NCI-H1105 (cell line): ENCODE data around the gene SPDYE8.
"Not testable (repeated sequence)": the region's sequence is repeated elsewhere in the genome, so short reads cannot be mapped to it uniquely, and the experiment has no call there.

Source experiments
- DNase-seq: peaks from one replicate; lab custom pipeline; 2025; lab: John Stamatoyannopoulos, UW

Gene SPDYE8, protein sequence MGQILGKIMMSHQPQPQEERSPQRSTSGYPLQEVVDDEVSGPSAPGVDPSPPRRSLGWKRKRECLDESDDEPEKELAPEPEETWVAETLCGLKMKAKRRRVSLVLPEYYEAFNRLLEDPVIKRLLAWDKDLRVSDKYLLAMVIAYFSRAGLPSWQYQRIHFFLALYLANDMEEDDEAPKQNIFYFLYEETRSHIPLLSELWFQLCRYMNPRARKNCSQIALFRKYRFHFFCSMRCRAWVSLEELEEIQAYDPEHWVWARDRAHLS

DNA sequence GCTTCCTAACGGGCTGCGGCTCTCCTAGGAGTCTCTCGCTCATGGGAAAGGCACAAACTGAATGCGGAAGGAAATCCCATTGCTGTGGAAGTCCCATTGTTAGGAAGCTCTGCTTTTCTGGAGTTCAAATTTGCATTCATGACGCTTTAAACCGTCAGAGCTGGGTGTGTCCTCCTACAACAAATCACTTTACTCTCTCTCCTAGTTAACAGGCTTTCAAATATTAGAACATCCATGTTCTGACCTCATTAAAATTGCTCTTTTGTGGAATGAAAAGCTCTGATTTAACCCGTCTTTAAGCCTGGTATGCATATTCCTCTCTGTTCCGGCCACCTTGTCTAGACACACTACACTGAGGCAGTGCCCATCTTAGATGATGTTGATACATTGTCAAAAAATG, at the start of gene SPDYE8:
Gene SPDYE8 (minus strand): TSS at position 101 of the 400 bp plus-strand sequence. CDS start 1,800 bp downstream, outside the sequence.
- DNase-seq = not testable (repeated sequence)

DNA sequence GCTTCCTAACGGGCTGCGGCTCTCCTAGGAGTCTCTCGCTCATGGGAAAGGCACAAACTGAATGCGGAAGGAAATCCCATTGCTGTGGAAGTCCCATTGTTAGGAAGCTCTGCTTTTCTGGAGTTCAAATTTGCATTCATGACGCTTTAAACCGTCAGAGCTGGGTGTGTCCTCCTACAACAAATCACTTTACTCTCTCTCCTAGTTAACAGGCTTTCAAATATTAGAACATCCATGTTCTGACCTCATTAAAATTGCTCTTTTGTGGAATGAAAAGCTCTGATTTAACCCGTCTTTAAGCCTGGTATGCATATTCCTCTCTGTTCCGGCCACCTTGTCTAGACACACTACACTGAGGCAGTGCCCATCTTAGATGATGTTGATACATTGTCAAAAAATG, 28.2 kb upstream of the SPDYE8 start, which contains the start of gene SPDYE11:
Gene SPDYE11 (minus strand): TSS at position 101 of the 400 bp plus-strand sequence. CDS start 1,800 bp downstream, outside the sequence.
- DNase-seq = not testable (repeated sequence)

DNA sequence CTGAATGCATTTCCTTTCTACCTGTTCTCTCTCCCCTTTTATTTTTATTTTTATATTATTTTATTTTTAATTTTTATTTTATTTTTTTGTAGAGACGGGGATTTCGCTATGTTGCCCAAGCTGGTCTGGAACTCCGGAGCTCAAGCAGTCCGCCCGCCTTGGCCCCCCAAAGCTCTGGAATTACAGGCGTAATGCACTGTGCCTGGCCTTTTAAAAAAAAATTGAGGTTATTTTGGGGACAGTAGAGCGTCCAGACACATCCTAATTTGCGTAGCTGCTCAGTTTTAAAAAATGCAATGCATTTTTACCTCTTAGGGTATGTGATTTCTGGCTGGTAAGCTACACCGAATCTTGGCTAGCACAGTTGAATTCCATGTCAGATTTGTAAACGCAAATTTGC, 23.1 kb downstream of the SPDYE8 start:
- not testable (repeated sequence) for DNase-seq

DNA sequence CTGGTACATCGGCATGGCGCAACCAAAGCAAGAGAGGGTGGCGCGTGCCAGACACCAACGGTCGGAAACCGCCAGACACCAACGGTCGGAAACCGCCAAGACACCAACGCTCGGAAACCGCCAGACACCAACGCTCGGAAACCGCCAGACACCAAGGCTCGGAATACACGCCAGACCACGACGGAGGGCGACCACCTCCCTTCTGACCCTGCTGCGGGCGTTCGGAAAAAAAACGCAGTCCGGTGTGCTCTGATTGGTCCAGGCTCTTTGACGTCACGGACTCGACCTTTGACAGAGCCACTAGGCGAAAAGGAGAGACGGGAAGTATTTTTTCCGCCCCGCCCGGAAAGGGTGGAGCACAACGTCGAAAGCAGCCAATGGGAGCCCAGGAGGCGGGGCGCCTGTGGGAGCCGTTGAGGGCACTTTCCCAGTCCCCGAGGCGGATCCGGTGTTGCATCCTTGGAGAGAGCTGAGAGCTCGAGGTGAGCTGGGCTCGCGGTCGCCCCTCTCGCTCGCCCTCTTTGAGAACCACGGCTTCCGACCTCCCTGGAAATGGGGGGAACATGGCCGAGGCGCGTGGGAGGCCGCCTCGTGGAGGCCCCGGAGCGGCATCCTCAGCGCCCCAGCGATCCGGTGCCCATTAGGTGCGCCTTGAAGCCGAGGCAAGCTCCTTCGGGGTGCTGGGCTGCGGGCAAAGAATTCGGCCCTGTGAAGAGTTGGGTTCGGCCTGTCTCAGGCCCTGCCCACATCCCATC, 23.7 kb downstream of the SPDYE8 start:
- DNase-seq = not testable (repeated sequence)

DNA sequence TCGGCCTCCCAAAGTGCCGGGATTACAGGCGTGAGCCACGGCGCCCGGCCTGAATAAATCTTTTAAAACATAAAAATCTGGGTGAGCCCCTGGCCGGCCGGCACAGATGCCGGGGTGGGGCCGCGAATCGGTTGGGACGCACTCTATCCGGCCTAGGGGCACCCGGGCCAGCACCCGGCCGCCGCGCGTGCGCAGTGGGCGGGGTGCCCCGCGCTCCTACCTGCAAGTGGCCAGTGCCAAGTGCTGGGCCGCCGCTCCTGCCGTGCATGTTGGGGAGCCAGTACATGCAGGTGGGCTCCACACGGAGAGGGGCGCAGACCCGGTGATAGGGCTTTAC, 24.2 kb downstream of the SPDYE8 start:
- DNase-seq = not testable (repeated sequence)

DNA sequence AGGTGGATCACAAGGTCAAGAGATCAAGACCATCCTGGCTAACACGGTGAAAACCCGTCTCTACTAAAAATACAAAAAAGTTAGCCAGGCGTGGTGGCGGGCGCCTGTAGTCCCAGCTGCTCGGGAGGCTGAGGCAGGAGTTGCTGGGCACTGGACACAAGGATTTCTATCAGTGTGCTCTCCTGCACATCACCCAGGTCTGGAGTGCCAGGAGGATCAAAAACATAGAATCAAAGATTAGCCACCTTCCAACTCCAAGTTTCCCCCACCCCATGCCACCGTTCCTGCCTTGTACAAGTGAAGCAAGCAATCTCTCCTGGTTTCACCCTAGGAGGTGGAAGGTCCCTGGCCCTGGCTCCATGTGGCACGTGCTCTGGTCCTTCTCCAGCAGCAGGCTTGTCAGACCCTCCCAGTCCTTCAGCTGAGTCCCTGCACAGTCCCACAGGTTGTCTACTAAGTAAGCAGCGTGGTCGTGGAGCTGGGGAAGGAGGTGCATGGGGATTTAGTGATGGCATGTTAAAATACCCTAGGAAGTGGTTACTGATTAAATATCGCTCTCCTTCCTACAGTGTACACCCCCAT, 31.6 kb downstream of the SPDYE8 start:
- DNase-seq = not testable (repeated sequence)

DNA sequence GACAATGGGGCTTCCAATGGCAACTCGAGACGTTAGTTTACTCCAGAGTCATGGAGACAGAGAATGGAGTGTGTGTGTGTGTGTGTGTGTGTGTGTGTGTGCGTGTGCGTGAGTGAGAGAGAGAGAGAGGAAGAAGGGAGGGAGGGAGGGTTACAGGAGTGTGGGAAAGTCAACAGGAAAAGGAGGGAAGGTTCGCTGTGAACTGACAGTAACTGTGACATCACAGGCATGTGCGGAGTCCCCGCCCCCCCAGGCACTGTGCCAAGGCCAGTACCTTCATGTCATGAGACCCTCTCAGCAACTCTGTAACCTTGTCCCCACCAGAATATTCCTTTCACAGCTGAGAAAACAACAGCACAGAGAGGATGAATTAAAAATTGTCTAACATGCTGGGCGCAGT, 32.1 kb downstream of the SPDYE8 start:
- not testable (repeated sequence) for DNase-seq

DNA sequence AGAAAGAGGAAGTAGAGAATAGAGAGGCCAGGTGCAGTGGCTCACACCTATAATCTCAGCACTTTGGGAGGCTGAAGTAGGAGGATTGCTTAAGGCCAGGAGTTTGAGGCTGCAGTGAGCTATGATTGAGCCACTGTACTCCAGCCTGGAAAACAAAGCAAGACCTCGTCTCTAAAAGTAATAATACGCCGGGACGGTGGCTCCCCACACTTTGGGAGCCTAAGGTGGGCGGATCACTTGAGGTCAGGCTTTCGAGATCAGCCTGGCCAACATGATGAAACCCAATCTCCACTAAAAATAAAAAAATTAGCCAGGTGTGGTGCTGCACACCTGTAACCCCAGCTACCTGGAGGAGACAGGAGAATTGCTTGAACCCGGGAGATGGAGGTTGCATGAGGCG, 34.1 kb downstream of the SPDYE8 start:
- not testable (repeated sequence) for DNase-seq

DNA sequence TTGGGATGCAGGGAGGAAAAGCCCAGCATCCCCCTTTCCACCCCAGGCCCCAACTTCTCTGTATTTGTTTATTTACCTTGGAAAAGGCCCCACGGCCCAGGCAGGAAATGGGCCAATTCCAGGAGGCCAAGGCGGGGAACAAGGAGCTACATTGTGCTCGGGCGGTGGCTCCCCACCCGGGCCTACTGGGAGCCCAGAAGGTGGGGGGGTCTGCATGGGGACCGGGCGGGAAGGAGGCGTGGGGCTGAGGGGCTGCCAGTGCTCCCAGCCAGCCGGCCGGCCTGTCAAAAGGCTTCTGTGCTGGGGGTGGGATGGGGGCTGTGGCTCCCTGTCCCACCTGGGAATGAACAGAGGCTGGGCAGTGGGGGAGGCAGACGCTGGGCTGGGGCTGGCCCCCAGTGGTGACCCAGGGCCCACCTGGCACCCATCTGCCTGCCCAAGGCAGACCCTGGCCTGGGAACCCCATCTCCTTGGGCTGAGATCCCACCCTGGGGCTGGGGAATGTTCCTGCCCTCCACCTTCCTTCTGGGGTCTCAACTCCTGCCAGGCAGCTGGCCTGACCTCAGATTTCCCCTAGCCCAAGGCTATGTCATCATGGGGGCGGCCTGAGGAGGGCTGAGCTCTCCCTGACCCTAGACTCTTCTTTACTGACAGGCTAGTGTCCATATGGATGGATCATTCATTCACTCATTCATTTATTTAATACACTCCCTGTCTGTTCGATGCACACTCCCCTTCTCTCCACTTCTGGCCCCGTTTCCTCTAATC, 39.2 kb downstream of the SPDYE8 start:
- not testable (repeated sequence) for DNase-seq

DNA sequence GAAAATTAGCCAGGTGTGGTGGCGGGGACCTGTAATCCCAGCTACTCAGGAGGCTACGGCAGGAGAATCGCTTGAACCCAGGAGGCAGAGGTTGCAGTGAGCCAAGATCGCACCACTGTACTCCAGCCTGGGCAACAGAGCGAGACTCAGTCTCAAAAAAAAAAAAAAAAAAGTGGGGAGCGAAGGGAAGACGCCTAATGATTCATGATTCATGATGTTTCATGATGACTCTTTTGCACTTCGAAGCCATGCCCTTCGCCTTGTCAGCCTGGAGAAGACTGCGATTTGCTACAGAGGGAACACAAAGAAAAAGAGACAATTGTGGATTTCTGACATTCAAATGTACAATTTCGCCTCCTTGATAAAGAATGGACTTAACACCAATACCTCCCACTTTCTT, 47.5 kb downstream of the SPDYE8 start:
- DNase-seq = not testable (repeated sequence)

DNA sequence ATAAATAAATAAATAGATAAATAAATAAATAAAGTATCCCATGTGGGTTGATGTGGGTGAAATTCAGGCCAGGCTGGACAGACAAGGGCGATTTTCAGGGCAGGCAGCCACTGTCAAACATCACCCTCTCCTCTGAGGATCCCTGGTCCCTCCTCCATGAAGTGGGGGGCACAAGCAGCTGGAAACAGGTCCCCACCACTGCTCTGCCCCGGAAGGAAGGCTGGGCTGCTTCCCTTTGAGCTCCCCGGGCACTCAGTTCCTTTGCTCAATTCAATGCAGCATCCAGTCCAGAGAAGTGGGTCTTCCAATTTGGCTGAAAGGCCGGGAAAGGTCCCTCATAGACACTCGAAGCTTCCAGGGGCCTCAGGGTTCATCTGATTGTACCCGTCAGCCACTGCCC, 49.2 kb downstream of the SPDYE8 start:
- DNase-seq = not testable (repeated sequence)

DNA sequence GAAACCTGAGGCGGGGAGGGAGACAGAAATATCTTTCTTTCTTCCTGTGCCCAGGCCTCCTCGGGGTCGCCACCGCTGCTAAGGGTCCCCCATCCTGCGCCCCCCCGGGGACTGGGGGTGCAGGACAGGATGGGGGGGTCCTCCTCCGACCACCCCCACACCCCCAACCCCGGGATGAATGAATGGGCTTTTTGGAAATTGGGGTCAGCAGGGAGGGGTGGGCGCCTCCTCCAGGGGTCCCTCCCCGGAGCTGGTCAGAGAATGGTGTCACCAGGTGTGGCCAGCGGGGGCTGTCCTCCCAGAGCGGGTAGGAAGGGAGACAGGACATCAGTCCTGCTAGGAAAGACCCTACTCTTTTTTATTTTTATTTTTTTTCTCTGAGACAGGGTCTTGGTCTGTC, 53.1 kb downstream of the SPDYE8 start:
- DNase-seq = not testable (repeated sequence)

DNA sequence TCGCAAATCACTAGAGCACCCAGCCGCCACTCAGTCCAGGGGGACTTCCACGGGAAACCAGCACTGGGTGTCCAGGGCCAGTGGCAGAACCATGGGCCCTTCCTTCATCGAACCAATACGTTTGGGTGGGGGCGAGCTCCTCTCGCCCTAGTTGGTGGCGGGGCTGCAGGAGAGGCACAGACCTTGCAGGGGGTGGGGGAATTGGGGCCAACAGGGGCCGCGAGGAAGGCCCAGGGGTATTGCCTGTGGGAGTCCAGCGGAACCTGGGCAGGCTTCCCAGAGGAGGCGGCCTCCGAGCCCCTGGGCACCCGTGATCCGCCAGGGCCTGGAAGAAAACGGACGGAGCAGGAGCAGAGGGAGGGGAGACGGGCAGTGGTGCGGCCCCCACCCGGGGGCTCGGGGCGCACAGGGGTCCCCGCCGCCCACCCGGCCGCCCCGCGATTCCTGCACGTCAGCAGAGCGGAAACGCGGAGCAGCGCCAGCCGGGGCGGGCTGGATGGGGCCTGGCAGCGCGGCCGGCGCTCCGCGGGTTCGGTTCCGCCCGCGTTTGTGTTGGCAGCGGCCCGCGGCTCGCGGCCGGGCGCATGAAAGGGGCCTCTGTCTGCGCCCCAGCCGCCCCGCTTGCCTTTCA, 53.8 kb downstream of the SPDYE8 start:
- not testable (repeated sequence) for DNase-seq

DNA sequence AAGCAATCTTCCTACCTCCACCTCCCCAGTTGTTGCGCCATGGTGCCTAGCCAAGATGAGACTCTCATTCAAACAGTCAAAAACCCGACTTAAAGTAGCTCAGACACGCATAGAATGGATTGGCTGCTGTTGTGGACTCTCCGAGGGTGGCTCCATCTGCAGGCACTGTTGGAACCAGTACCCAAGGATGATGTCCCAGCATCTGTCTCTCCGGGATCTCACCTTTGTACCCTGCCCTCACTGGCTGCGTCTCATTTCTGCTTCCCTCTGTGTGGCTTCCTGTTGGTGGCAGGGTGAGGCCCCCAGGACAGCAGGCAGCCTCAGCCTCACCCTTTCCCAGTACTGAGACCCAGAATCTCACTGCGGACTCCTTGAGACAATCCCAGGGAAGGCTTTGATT, 54.8 kb downstream of the SPDYE8 start:
- DNase-seq = not testable (repeated sequence)

DNA sequence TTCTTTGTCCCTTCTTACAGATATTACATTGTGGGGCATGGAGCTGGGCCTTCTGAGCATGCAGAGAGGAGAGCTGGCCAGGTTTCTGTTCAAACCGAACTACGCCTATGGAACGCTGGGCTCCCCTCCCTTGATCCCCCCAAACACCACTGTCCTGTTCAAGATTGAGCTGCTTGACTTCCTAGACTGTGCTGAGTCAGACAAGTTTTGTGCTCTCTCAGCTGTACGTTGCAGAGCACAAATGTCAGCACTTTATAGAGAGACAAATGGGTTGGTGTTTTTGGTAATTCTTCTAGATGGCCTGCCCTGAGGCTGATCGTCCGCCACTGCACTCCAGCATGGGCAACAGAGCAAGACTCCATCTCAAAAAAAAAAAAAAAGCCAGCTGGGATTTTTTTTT, 58.1 kb downstream of the SPDYE8 start:
- DNase-seq = not testable (repeated sequence)
